ENCODE results near the gene ROPN1.

- TF ChIP-seq CEBPB (IDR thresholded peaks at IDR 0.05; ENCODE audit: low read depth) (no peak), SRF (IDR thresholded peaks at IDR 0.05; ENCODE audit: low read depth) (no peak), EZH2 (IDR thresholded peaks at IDR 0.05) (no peak), POLR2AphosphoS5 (IDR thresholded peaks at IDR 0.05; ENCODE audit: low read depth, low read length) (no peak), JUND (IDR thresholded peaks at IDR 0.05) (no peak), POLR2A (IDR thresholded peaks at IDR 0.05; ENCODE audit: borderline replicate concordance, extremely low read depth, insufficient read depth, insufficient read length) (no peak), EZH2phosphoT487 (IDR thresholded peaks at IDR 0.05; ENCODE audit: borderline replicate concordance) (no peak)
- TF ChIP-seq, protein P1, sequence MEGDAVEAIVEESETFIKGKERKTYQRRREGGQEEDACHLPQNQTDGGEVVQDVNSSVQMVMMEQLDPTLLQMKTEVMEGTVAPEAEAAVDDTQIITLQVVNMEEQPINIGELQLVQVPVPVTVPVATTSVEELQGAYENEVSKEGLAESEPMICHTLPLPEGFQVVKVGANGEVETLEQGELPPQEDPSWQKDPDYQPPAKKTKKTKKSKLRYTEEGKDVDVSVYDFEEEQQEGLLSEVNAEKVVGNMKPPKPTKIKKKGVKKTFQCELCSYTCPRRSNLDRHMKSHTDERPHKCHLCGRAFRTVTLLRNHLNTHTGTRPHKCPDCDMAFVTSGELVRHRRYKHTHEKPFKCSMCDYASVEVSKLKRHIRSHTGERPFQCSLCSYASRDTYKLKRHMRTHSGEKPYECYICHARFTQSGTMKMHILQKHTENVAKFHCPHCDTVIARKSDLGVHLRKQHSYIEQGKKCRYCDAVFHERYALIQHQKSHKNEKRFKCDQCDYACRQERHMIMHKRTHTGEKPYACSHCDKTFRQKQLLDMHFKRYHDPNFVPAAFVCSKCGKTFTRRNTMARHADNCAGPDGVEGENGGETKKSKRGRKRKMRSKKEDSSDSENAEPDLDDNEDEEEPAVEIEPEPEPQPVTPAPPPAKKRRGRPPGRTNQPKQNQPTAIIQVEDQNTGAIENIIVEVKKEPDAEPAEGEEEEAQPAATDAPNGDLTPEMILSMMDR (IDR thresholded peaks at IDR 0.05 in 2 of 3, conservative IDR thresholded peaks at IDR 0.05 in 1 of 3; ENCODE audit: borderline replicate concordance in 1 of 3, insufficient read depth in 1 of 3, low read depth in 2 of 3, low read length in 2 of 3): no peak
Measured at GRCh38 chr3:123971406-123971805, 20.5 kb downstream of the ROPN1 start.
